Cardiac muscle cell (in vitro differentiated cells and primary cell): ENCODE results near the gene KLHL14. TPM values are rescaled to one million over a fixed set of nuclear protein-coding genes. Genes with fewer than 3 reads are reported as not detected.

Experiments
- DNase-seq, 2 donors: peaks; one replicate each; pipeline versions ENCODE4 v3.0.0 to v3.0.0-alpha.2; 2010 to 2017; ENCODE audit warnings: low read depth in 1 of 2, low spot score in 1 of 2
- H3K27ac ChIP-seq: fragments of 200-600 bp; sonication (generic); 2 replicates; pipeline ENCODE4 v1.5.1; 2016
- H3K27me3 ChIP-seq: fragments of 200-600 bp; sonication (generic); 2 replicates; pipeline ENCODE4 v1.6.0; 2016; ENCODE audit warnings: control low read depth
- H3K36me3 ChIP-seq: fragments of 200-600 bp; sonication (generic); 2 replicates; pipeline ENCODE4 v1.5.1; 2016; ENCODE audit warnings: control low read depth
- H3K4me1 ChIP-seq: fragments of 200-600 bp; sonication (generic); 2 replicates; pipeline ENCODE4 v1.8.1; 2017; ENCODE audit warnings: low read depth, mild to moderate bottlenecking, mixed run types
- H3K4me3 ChIP-seq: fragments of 200-600 bp; sonication (generic); 2 replicates; pipeline ENCODE4 v1.5.1; 2016; ENCODE audit warnings: mild to moderate bottlenecking
- H3K9me3 ChIP-seq: fragments of 200-600 bp; sonication (generic); 2 replicates; pipeline ENCODE4 v1.5.1; 2017; ENCODE audit warnings: low read depth, mild to moderate bottlenecking, control low read depth
- CTCF ChIP-seq: IDR thresholded peaks from 2 replicates; pipeline ENCODE4 v1.5.1; 2012; ENCODE audit warnings: low read depth, mild to moderate bottlenecking, low read length
- polyA plus RNA-seq: library from polyadenylated mRNA; unstranded; fragments of >200 nt; fragmentation: Nextera tagmentation; extraction: Ambion mirVana; gene quantifications from 2 replicates; pipeline ENCODE4 v1.2.1, GENCODE V29; 2016
- total RNA-seq: library from RNA; depleted of rRNA; stranded (reverse); fragments of >200 nt; gene quantifications from 2 replicates; pipeline ENCODE4 v1.2.3, GENCODE V29; 2016

The KLHL14 gene
- total and polyA plus RNA-seq, 2 experiments from 2014 or later = 54.8 to 69.8 TPM

- no peak for TF ChIP-seq CTCF
Observed at GRCh38 chr18:32805354-32805753, 32.5 kb upstream of the KLHL14 start.

GRCh38 chr18:32804134-32804888 is 31.5 kb upstream of the KLHL14 start:
- Histone ChIP-seq H3K27ac (peak overlapping the region; percentile 76), H3K36me3 (no peaks in the 10 kb centered on the region), H3K27me3 (no peaks in the 10 kb centered on the region), H3K9me3 (no peaks in the 10 kb centered on the region), H3K4me3 (no peak overlapping the region), H3K4me1 (peaks cover 56% of the 10 kb centered on the region)
- peak in 1 of 2 donors; percentile 73 for DNase-seq
- TF ChIP-seq CTCF = no peak

More at GRCh38 chr18:32805354-32805753, 32.5 kb upstream of the KLHL14 start:
- DNase-seq = no peak
- Histone ChIP-seq H3K4me1 (peaks cover 56% of the 10 kb centered on the region), H3K4me3 (no peak overlapping the region), H3K27me3 (no peaks in the 10 kb centered on the region), H3K9me3 (no peaks in the 10 kb centered on the region), H3K27ac (peak overlapping the region; percentile 59), H3K36me3 (no peaks in the 10 kb centered on the region)

DNA sequence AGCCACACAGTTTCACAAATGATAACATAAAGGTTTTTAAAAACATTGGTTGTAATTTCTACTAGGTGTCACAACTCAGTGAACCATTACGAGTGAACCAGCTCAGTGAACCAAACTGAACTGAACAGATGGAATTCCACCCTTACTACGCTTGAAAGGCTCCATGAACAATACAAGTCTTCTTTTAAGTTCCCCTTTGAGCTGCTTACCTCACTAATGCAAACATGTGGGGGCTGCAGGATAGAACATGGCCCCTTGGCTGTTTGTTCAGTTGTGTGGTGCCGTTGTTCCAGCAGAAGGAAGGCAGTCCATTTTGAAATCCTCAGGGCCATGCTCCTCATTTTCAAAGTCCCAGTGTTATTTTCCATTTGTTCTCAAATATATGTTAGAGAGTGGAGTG is 30.7 kb upstream of the KLHL14 start:
- H3K4me3 ChIP-seq = no peak overlapping the region
- no peaks in the 10 kb centered on the region for H3K27me3 ChIP-seq
- no peak for DNase-seq
- H3K36me3 ChIP-seq = no peaks in the 10 kb centered on the region
- peaks cover 49% of the 10 kb centered on the region for H3K4me1 ChIP-seq
- H3K9me3 ChIP-seq = no peaks in the 10 kb centered on the region
- H3K27ac ChIP-seq = peak overlapping the region; percentile 76
- TF ChIP-seq CTCF = no peak

- TF ChIP-seq CTCF = no peak
- DNase-seq = no peak
- H3K4me3 ChIP-seq = no peak overlapping the region
- H3K27me3 ChIP-seq = no peaks in the 10 kb centered on the region
- no peaks in the 10 kb centered on the region for H3K9me3 ChIP-seq
- H3K27ac ChIP-seq = peak overlapping the region; percentile 76
- peaks cover 41% of the 10 kb centered on the region for H3K4me1 ChIP-seq
- H3K36me3 ChIP-seq = no peaks in the 10 kb centered on the region
Observed at GRCh38 chr18:32802591-32803451, 30.0 kb upstream of the KLHL14 start.

DNA sequence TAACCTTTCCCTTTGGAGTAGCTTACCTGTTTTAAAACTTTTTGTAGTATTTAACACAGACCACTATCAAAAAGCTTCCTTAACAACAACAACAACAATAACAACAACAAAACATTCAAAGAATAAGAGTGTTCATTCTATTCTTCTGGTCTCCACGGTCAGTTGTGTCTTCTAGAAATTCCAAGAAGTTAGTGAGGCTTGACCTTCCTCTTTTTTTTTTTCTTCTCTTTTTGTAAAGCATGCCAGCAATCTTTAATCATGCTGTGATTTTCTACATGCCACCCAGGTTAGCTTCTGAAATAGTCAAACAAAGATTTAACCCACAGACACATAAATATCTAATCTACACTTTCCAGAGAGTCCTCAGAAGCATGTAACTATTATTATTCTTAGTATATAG is 28.4 kb upstream of the KLHL14 start:
- Histone ChIP-seq H3K4me1 (peaks cover 34% of the 10 kb centered on the region), H3K27ac (no peak overlapping the region), H3K36me3 (no peaks in the 10 kb centered on the region), H3K9me3 (no peaks in the 10 kb centered on the region), H3K27me3 (no peaks in the 10 kb centered on the region), H3K4me3 (no peak overlapping the region)
- DNase-seq = no peak
- TF ChIP-seq CTCF = no peak
